ENCODE data around the gene DOCK11.
A peak's percentile ranks its signal among the peaks of the same experiment; 100 is the strongest.
"Not testable (repeated sequence)": the region's sequence is repeated elsewhere in the genome, so short reads cannot be mapped to it uniquely, and the experiment has no call there.

The DOCK11 gene

GRCh38 chrX:118558926-118559325 is 63.3 kb downstream of the DOCK11 start:
- TF ChIP-seq POLR2A (IDR thresholded peaks at IDR 0.05; ENCODE audit: low read depth, low read length) (no peak), POLR2AphosphoS5 (IDR thresholded peaks at IDR 0.05; ENCODE audit: low read depth, low read length) (no peak), TAF1 (IDR thresholded peaks at IDR 0.05; ENCODE audit: borderline replicate concordance, low read depth, low read length) (no peak)
- FAIRE-seq (no peak), DNase-seq (ENCODE audit: insufficient read length) (no peak)

DNA sequence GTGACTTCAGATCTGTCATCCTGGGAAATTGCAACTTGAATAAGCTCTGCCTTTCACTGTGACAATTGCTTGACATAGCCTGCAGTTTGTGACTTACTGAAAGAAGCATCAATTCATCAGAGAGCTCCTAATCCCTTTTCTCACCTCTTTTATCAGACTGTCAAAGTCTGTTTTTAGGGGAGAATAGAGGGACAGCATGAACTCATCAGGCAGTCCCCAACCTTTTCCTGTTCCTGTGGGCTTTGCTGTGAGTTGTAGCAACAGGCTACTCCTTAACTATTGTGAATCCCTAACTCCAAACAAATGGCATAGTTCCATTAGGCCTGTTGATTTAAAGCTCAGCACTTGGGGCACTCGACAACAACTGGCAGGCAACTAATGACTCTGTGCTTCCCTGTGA is 64.9 kb downstream of the DOCK11 start:
- FAIRE-seq (peak; percentile 14), DNase-seq (ENCODE audit: insufficient read length) (no peak)
- TF ChIP-seq POLR2AphosphoS5 (IDR thresholded peaks at IDR 0.05; ENCODE audit: low read depth, low read length) (no peak), POLR2A (IDR thresholded peaks at IDR 0.05; ENCODE audit: low read depth, low read length) (no peak), TAF1 (IDR thresholded peaks at IDR 0.05; ENCODE audit: borderline replicate concordance, low read depth, low read length) (no peak)

DNA sequence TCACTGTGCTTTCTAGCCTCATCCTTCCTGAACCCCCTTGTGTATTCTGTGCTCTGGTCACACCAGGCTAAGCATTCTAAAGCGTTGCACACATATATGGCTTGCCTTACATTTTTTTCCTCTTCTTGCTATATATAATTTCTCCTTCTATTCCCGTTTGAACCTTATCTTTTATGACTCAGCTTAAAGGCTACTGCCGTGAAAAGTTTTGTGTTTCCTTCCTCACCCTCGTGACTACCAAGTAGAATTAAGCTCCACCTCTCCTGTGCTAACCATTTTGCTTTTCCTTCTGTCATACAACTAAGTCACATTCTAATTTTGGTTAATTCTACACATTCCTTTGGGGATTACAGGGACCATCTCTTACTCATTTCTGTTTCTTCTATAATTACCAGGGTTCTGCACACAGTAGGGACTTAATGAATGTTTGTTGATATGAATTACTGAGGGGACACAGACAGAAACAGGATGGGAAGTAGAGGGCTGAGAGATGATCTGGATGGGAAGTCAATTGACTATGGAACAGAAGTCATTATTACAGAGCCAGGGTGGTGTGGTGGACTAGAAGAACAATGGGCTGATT is 67.1 kb downstream of the DOCK11 start:
- DNase-seq (ENCODE audit: insufficient read length) = no peak
- no peak for TF ChIP-seq POLR2AphosphoS5 (IDR thresholded peaks at IDR 0.05; ENCODE audit: low read depth, low read length)
- TF ChIP-seq TAF1 (IDR thresholded peaks at IDR 0.05; ENCODE audit: borderline replicate concordance, low read depth, low read length) = no peak
- no peak for TF ChIP-seq POLR2A (IDR thresholded peaks at IDR 0.05; ENCODE audit: low read depth, low read length)
- FAIRE-seq = no peak

- no peak for TF ChIP-seq TAF1 (IDR thresholded peaks at IDR 0.05; ENCODE audit: borderline replicate concordance, low read depth, low read length)
- TF ChIP-seq POLR2AphosphoS5 (IDR thresholded peaks at IDR 0.05; ENCODE audit: low read depth, low read length) = no peak
- TF ChIP-seq POLR2A (IDR thresholded peaks at IDR 0.05; ENCODE audit: low read depth, low read length) = no peak
- FAIRE-seq (no peak), DNase-seq (ENCODE audit: insufficient read length) (no peak)
These were observed 68.9 kb downstream of the DOCK11 start for GRCh38 chrX:118564498-118564897.

GRCh38 chrX:118565853-118566252 is 70.2 kb downstream of the DOCK11 start:
- no peak for FAIRE-seq
- no peak for DNase-seq (ENCODE audit: insufficient read length)
- TF ChIP-seq POLR2A (IDR thresholded peaks at IDR 0.05; ENCODE audit: low read depth, low read length) (no peak), TAF1 (IDR thresholded peaks at IDR 0.05; ENCODE audit: borderline replicate concordance, low read depth, low read length) (no peak), POLR2AphosphoS5 (IDR thresholded peaks at IDR 0.05; ENCODE audit: low read depth, low read length) (no peak)

DNA sequence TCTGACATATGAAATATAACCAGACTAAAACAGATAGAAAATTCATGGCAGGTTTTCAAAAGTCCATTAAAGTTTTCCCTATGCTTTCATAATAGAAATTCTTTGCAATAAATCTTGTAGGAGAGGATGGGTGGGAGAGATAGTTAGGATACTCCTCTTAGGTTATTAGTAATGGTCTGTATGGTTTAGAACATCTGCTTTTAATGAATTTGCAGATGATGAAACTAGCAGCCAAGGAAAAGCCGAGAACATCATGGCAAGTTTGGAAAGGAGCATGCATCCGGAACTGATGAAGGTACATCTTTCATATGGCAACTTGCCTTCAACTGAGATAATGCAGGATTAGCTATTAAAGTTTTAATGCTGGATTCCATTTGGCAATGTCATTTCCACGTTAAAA is 70.7 kb downstream of the DOCK11 start:
- no peak for TF ChIP-seq POLR2A (IDR thresholded peaks at IDR 0.05; ENCODE audit: low read depth, low read length)
- DNase-seq (ENCODE audit: insufficient read length) = no peak
- no peak for FAIRE-seq

DNA sequence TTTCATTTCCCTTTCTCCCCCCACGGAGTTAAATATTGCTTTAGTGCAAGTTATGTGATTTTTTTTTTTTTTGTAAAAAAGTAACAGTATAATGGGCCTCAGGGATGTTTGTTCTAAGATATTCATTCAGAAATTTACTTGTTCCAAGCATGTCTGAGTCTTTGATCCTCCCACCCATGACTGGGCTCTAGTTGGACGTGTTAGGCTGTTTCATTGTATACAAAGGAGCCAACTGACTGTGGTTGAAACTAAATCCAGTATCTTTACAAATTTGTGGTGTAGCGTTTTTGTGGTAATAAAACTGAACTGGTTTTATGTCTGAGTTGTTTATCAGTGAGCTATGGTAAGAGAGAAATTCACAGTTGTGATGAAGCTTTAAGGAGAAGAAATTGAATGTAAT is 74.1 kb downstream of the DOCK11 start:
- FAIRE-seq (no peak), DNase-seq (ENCODE audit: insufficient read length) (no peak)
- no peak for TF ChIP-seq POLR2A (IDR thresholded peaks at IDR 0.05; ENCODE audit: low read depth, low read length)
- TF ChIP-seq POLR2AphosphoS5 (IDR thresholded peaks at IDR 0.05; ENCODE audit: low read depth, low read length) = no peak
- no peak for TF ChIP-seq TAF1 (IDR thresholded peaks at IDR 0.05; ENCODE audit: borderline replicate concordance, low read depth, low read length)

GRCh38 chrX:118570209-118570608 is 74.6 kb downstream of the DOCK11 start:
- DNase-seq (ENCODE audit: insufficient read length) = no peak
- TF ChIP-seq TAF1 (IDR thresholded peaks at IDR 0.05; ENCODE audit: borderline replicate concordance, low read depth, low read length) = no peak
- no peak for TF ChIP-seq POLR2AphosphoS5 (IDR thresholded peaks at IDR 0.05; ENCODE audit: low read depth, low read length)
- TF ChIP-seq POLR2A (IDR thresholded peaks at IDR 0.05; ENCODE audit: low read depth, low read length) = no peak
- no peak for FAIRE-seq

- TF ChIP-seq POLR2AphosphoS5 (IDR thresholded peaks at IDR 0.05; ENCODE audit: low read depth, low read length) (no peak), TAF1 (IDR thresholded peaks at IDR 0.05; ENCODE audit: borderline replicate concordance, low read depth, low read length) (no peak), POLR2A (IDR thresholded peaks at IDR 0.05; ENCODE audit: low read depth, low read length) (no peak)
- DNase-seq (ENCODE audit: insufficient read length) (no peak), FAIRE-seq (no peak)
These were observed 76.2 kb downstream of the DOCK11 start for GRCh38 chrX:118571836-118572235.

GRCh38 chrX:118574666-118575065 is 79.1 kb downstream of the DOCK11 start:
- DNase-seq (ENCODE audit: insufficient read length) (no peak), FAIRE-seq (no peak)
- TF ChIP-seq POLR2AphosphoS5 (IDR thresholded peaks at IDR 0.05; ENCODE audit: low read depth, low read length) (no peak), POLR2A (IDR thresholded peaks at IDR 0.05; ENCODE audit: low read depth, low read length) (no peak)

DNA sequence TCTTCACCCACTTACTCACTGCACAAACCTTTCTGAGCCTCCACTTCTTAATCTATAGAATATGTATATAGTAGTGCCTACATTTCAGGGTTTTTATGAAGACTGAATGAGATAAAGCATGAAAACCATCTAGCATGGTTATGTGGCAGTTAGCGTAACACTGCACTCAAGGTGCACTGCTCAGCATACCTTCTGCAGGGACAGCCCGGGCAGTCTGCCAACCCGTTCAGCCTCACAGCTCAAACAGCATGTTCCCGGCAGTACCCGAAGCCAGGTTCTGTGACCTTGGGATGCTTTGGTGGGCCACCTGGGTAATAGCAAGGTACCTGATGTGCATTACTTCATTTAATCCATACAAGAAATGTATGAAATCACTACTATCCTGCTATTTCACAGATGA is 81.4 kb downstream of the DOCK11 start:
- DNase-seq (ENCODE audit: insufficient read length) (no peak), FAIRE-seq (no peak)
- TF ChIP-seq POLR2AphosphoS5 (IDR thresholded peaks at IDR 0.05; ENCODE audit: low read depth, low read length) = no peak
- TF ChIP-seq TAF1 (IDR thresholded peaks at IDR 0.05; ENCODE audit: borderline replicate concordance, low read depth, low read length) = no peak

- TF ChIP-seq POLR2A (IDR thresholded peaks at IDR 0.05; ENCODE audit: low read depth, low read length) (no peak), TAF1 (IDR thresholded peaks at IDR 0.05; ENCODE audit: borderline replicate concordance, low read depth, low read length) (no peak), POLR2AphosphoS5 (IDR thresholded peaks at IDR 0.05; ENCODE audit: low read depth, low read length) (no peak)
- FAIRE-seq = no peak
- DNase-seq (ENCODE audit: insufficient read length) = no peak
These were observed 83.8 kb downstream of the DOCK11 start for GRCh38 chrX:118579417-118579816.

- DNase-seq (ENCODE audit: insufficient read length); FAIRE-seq: not testable (repeated sequence)
These were observed 87.3 kb downstream of the DOCK11 start for GRCh38 chrX:118582926-118583325.
